ENCODE data around the gene NSMCE3.
A peak's percentile ranks its signal among the peaks of the same experiment; 100 is the strongest.

Gene NSMCE3

DNA sequence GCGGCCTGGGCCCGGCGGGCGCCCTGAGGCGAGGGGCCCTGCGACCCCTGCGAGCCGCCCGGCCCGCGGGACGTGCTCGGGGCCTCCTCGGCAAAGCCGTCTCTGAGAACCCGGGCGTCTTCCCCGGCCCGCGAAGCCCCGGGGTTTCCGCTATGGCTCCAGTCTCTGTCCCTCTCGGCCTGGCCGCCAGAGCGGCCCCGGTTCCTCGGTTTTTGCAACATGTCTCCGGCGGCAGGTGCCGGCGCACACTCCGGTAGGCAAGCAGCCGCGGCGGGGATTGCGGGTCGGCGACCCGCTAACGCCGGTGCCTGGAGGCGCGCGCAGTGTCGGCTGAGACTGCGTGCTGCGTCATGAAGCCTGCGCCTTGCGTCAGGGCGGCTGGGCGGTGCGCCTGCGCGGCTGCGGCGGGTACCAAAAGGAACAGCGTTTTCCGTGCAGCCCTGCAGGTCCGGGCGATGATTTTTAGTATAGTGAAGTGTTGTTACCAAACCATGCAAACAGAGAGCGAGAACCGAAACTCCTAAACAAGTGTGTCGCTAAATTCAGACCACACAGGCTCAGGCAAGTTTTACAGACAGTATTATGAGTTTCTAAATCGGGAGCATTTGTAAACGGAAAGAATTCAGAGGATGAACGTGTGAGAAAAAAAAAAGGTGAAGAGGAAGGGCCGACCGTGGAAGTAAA, at the start of gene NSMCE3:
Gene NSMCE3 (minus strand): TSS at position 338 of the 684 bp plus-strand sequence. CDS start 117 bp downstream, at position 221.
- peak; percentile 34 for DNase-seq (ENCODE audit: low read depth, low spot score)
- CTCF ChIA-PET = interaction anchor here (1.3 to 2.5 kb wide), 2 partner anchors 98 to 129 kb away, joined by 3 to 7 read pairs; no protein-coding TSS in a partner anchor
- H3K4me3 ChIP-seq (ENCODE audit: low read depth, low read length) = peak within 1 kb of the TSS; percentile 74
- TF ChIP-seq, protein P1, sequence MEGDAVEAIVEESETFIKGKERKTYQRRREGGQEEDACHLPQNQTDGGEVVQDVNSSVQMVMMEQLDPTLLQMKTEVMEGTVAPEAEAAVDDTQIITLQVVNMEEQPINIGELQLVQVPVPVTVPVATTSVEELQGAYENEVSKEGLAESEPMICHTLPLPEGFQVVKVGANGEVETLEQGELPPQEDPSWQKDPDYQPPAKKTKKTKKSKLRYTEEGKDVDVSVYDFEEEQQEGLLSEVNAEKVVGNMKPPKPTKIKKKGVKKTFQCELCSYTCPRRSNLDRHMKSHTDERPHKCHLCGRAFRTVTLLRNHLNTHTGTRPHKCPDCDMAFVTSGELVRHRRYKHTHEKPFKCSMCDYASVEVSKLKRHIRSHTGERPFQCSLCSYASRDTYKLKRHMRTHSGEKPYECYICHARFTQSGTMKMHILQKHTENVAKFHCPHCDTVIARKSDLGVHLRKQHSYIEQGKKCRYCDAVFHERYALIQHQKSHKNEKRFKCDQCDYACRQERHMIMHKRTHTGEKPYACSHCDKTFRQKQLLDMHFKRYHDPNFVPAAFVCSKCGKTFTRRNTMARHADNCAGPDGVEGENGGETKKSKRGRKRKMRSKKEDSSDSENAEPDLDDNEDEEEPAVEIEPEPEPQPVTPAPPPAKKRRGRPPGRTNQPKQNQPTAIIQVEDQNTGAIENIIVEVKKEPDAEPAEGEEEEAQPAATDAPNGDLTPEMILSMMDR (IDR thresholded peaks at IDR 0.05; ENCODE audit: insufficient read depth, low read length, missing control alignments) = no peak
- POLR2A ChIA-PET = interaction anchor here (0.7 kb wide), 1 partner anchor 95 kb away, joined by 3 read pairs; no protein-coding TSS in a partner anchor

DNA sequence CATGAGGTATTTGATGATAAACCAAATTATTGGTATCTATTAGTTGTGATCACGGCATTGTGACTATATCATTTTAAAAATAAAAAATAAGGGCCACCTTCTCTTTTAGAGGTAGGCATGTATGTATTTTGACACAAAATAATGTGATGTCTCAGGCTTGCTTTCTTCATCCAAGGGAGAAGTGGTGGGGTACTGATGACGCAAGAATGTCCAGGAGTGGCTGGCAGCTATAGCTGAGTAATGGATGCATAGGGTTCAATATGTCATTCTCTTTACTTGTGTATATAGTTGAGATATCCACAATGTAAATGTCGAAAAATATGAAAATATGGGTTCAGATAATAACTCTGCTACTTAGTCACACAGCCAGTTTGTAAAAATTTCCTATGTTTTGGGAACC, 46.8 kb upstream of the NSMCE3 start:
- DNase-seq (ENCODE audit: low read depth, low spot score) = no peak
- TF ChIP-seq, protein P1 (IDR thresholded peaks at IDR 0.05; ENCODE audit: insufficient read depth, low read length, missing control alignments) = no peak
- ChIA-PET CTCF (no interaction called here), POLR2A (no interaction called here)
- no peak overlapping the region for H3K4me3 ChIP-seq (ENCODE audit: low read depth, low read length)

DNA sequence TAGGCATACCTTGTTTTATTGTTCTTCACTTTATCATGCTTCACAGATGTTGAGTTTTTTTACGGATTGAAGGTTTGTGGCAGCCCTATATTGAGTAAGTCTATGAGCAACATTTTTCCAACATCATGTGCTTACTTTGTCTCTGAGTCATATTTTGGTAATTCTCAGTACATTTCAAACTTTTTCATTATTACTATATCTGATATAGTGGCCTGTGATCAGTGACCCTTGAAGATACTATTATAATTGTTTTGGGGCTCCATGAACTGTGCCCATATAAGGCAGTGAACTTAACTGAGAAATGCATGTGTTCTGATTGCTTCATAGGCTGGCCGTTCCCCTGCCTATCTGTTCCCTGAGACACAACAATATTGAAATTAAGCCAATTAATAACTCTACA, 42.8 kb upstream of the NSMCE3 start:
- DNase-seq (ENCODE audit: low read depth, low spot score) = peak; percentile 31
- POLR2A ChIA-PET = no interaction called here
- CTCF ChIA-PET = no interaction called here
- H3K4me3 ChIP-seq (ENCODE audit: low read depth, low read length) = no peak overlapping the region
- TF ChIP-seq, protein P1 (IDR thresholded peaks at IDR 0.05; ENCODE audit: insufficient read depth, low read length, missing control alignments) = no peak

DNA sequence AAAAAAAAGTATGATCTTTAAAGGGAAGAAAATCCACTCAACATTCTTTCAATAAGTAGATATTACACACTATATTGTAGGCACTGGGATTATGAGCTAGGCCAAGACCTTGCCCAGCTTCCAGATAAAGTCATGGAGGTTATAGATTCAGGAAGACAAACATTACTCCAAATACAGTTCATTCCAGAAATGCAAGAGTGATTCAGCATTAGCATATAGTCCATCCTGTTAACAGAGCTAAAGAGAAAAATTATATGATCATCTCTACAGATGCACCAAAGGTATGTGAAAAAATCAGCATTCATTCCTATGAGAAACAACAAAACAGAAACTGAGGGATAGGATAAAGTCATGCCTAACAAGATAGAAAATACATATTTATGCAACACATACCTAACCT, 42.1 kb upstream of the NSMCE3 start:
- POLR2A ChIA-PET = no interaction called here
- CTCF ChIA-PET = interaction anchor here (1.6 to 2.1 kb wide), 2 partner anchors 10 to 172 kb away, joined by 5 read pairs; no protein-coding TSS in a partner anchor
- H3K4me3 ChIP-seq (ENCODE audit: low read depth, low read length) = no peak overlapping the region
- TF ChIP-seq, protein P1 (IDR thresholded peaks at IDR 0.05; ENCODE audit: insufficient read depth, low read length, missing control alignments) = no peak
- no peak for DNase-seq (ENCODE audit: low read depth, low spot score)

DNA sequence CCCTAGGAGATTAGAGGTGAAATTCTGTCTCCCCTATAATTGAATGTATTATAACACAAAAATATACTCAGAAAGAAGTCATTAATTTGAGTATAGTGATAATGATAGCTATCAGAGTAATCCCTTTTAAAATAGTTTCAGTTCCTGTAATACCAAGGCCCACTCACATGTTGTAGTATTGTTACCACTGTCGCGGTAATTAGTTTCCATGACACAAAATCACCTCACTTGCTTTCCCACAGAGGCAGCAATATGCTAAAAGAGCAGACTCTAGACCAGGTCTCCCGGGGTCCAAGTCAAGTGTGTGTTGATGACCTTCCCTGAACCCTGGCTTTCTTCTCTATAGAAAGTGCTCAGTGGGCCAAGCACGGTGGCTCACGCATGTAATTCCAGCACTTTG, 39.5 kb upstream of the NSMCE3 start:
- TF ChIP-seq, protein P1 (IDR thresholded peaks at IDR 0.05; ENCODE audit: insufficient read depth, low read length, missing control alignments) = no peak
- ChIA-PET POLR2A (no interaction called here), CTCF (no interaction called here)
- DNase-seq (ENCODE audit: low read depth, low spot score) = no peak
- H3K4me3 ChIP-seq (ENCODE audit: low read depth, low read length) = no peak overlapping the region

DNA sequence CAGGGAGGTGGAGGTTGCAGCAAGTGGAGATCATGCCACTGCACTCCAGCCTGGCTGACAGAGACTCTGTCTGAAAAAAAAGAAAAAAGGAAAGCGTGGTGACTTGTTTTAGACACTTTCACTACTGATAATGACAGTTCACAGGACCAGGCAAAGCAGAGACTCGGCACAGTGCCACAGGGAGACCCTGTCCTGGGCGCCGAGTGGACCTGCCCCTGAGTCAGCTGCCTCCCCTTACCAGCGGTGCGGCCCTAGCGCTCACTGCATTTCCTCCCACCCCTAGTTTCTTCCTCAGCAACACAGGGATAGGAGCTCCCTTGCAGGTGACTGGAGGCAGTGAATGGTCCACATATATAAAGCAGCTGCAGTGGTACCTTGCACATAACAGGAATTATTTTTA, 38.7 kb upstream of the NSMCE3 start:
- TF ChIP-seq, protein P1 (IDR thresholded peaks at IDR 0.05; ENCODE audit: insufficient read depth, low read length, missing control alignments) = no peak
- ChIA-PET CTCF (no interaction called here), POLR2A (no interaction called here)
- no peak overlapping the region for H3K4me3 ChIP-seq (ENCODE audit: low read depth, low read length)
- no peak for DNase-seq (ENCODE audit: low read depth, low spot score)

Measured in AG04449 (cell line).